ENCODE data around the gene DCC. TPM values are rescaled to one million over a fixed set of nuclear protein-coding genes. Genes with fewer than 3 reads are reported as not detected.

The DCC gene
- total RNA-seq, 2 donors from 2014 or later, result 0.33 TPM; not detected in 1

Small RNA genes within 50 kb of the gene (microRNA-seq; reads per million reads assigned to microRNA genes)
- 0 reads per million in 2 donors for gene MIR4528 (ENCODE audit: borderline number of aligned reads in 2 of 2, borderline replicate concordance in 2 of 2)

Small RNA genes within 50 kb of the gene (small RNA-seq; reads per million reads assigned to genes)
- gene AC011155.1 (not detected), gene MIR4528 (not detected)

Measured in body of pancreas (tissue), 4 donors.